Esophagus muscularis mucosa (tissue), 4 donors: ENCODE results near the gene PTTG1IP. TPM values are rescaled to one million over a fixed set of nuclear protein-coding genes. Genes with fewer than 3 reads are reported as not detected.

Experiments
- DNase-seq: peaks from one replicate; pipeline ENCODE4 v3.0.0-alpha.2; 2017; ENCODE audit errors: extremely low spot score
- H3K27ac ChIP-seq, 4 donors: fragments of 200-600 bp; sonication (generic); replicated peaks in 1 of 4; 1 replicate in 3 of 4; 2 replicates in 1 of 4; pipeline ENCODE4 v1.5.1; 2016 to 2019; ENCODE audit warnings: mild to moderate bottlenecking in 1 of 4
- H3K27me3 ChIP-seq, 4 donors: fragments of 200-600 bp; sonication (generic); one replicate each; pipeline versions ENCODE4 v1.5.1 to v1.6.0; 2016 to 2019
- H3K36me3 ChIP-seq, 4 donors: fragments of 200-600 bp; sonication (generic); one replicate each; pipeline ENCODE4 v1.5.1; 2016 to 2019
- H3K4me1 ChIP-seq, 4 donors: fragments of 200-600 bp; sonication (generic); one replicate each; pipeline ENCODE4 v1.5.1; 2016 to 2019
- H3K4me3 ChIP-seq, 4 donors: fragments of 200-600 bp; sonication (generic); 1 replicate in 2 of 4; 2 replicates in 2 of 4; pipeline ENCODE4 v1.5.1; 2016 to 2019; ENCODE audit warnings: mild to moderate bottlenecking in 4 of 4, moderate library complexity in 1 of 4
- H3K9me3 ChIP-seq, 4 donors: fragments of 200-600 bp; sonication (generic); 1 replicate in 3 of 4; 2 replicates in 1 of 4; pipeline ENCODE4 v1.5.1; 2016 to 2019
- CTCF ChIP-seq, 3 experiments: fragments of 200-600 bp in 2 of 3; fragments of 450-650 bp in 1 of 3; sonication (generic) in 2 of 3; IDR thresholded peaks; one replicate each; pipeline ENCODE4 v1.5.1; 2017 to 2019; ENCODE audit warnings: antibody characterized with exemption in 3 of 3, mild to moderate bottlenecking in 2 of 3, moderate library complexity in 1 of 3
- EP300 ChIP-seq: sonication (generic); formaldehyde crosslinking; IDR thresholded peaks from one replicate; pipeline ENCODE4 v1.6.1; 2017; ENCODE audit warnings: antibody characterized with exemption
- POLR2A ChIP-seq: fragments of 450-650 bp; IDR thresholded peaks from one replicate; pipeline ENCODE4 v1.6.1; 2017; ENCODE audit warnings: antibody characterized with exemption, moderate library complexity, mild to moderate bottlenecking, low read depth
- POLR2AphosphoS5 ChIP-seq, 2 donors: sonication (generic); formaldehyde crosslinking; IDR thresholded peaks; one replicate each; pipeline ENCODE4 v1.6.1; 2017; ENCODE audit warnings: antibody characterized with exemption in 2 of 2
- WGBS: methylation state at CpG from one replicate; pipeline ENCODE4 v1.1.5; 2018; 5-methylcytosine and 5-hydroxymethylcytosine counted together
- intact Hi-C: fragments of 100-400 bp; cut with DNase I; formaldehyde crosslinking; loops from one replicate; pipeline ENCODE4 v1.15.1; 2023
- total RNA-seq, 4 donors: library from RNA; depleted of rRNA; stranded (reverse); fragments of >200 nt; gene quantifications; one replicate each; pipeline versions ENCODE4 v1.1.0 to v1.2.1, GENCODE V29; 2016

Gene PTTG1IP
- total RNA-seq, 4 donors from 2014 or later, result 222 to 382 (median 302) TPM

- intact Hi-C loops, result no loop called here
- no peaks in the 10 kb centered on the region for H3K27me3 ChIP-seq
- H3K36me3 ChIP-seq, result peaks cover 0 to 10% (median 0%) of the 10 kb centered on the region in 4 donors
- no peak overlapping the region for H3K4me3 ChIP-seq
- H3K9me3 ChIP-seq, result no peaks in the 10 kb centered on the region
- 88% methylated on average over 14 of the region's 22 CpGs for WGBS
- peak overlapping the region in 1 of 4 donors; percentile 88 for H3K27ac ChIP-seq
- TF ChIP-seq POLR2AphosphoS5 (IDR thresholded peaks at IDR 0.05) (no peak), POLR2A (no peak), EP300 (no peak)
- no peak for DNase-seq
- H3K4me1 ChIP-seq, result peaks cover 10 to 52% (median 36%) of the 10 kb centered on the region in 4 donors
Observed at GRCh38 chr21:44905016-44905727, 31.7 kb upstream of the PTTG1IP start.

GRCh38 chr21:44904141-44904923 is 30.8 kb upstream of the PTTG1IP start:
- DNase-seq, result no peak
- Histone ChIP-seq H3K4me1 (peaks cover 10 to 45% (median 29%) of the 10 kb centered on the region in 4 donors), H3K27me3 (no peaks in the 10 kb centered on the region), H3K9me3 (no peaks in the 10 kb centered on the region), H3K27ac (no peak overlapping the region), H3K4me3 (no peak overlapping the region), H3K36me3 (peaks cover 0 to 11% (median 0%) of the 10 kb centered on the region in 4 donors)
- WGBS, result 92% methylated on average over 14 of the region's 14 CpGs
- intact Hi-C loops, result no loop called here
- TF ChIP-seq POLR2A (no peak), CTCF (IDR thresholded peaks at IDR 0.05) (no peak), POLR2AphosphoS5 (IDR thresholded peaks at IDR 0.05) (no peak), EP300 (no peak)

- Histone ChIP-seq H3K27ac (no peak overlapping the region), H3K36me3 (peaks cover 0 to 17% (median 0%) of the 10 kb centered on the region in 4 donors), H3K4me3 (no peak overlapping the region), H3K9me3 (no peaks in the 10 kb centered on the region), H3K4me1 (peaks cover 8 to 38% (median 23%) of the 10 kb centered on the region in 4 donors), H3K27me3 (no peaks in the 10 kb centered on the region)
- DNase-seq, result no peak
- WGBS, result 93% methylated on average over 12 of the region's 22 CpGs
- TF ChIP-seq POLR2AphosphoS5 (IDR thresholded peaks at IDR 0.05), result no peak
- no peak for TF ChIP-seq EP300
- no peak for TF ChIP-seq CTCF (IDR thresholded peaks at IDR 0.05)
- no peak for TF ChIP-seq POLR2A
- intact Hi-C loops, result no loop called here
Observed at GRCh38 chr21:44903689-44904088, 30.2 kb upstream of the PTTG1IP start.

GRCh38 chr21:44903050-44903685 is 29.7 kb upstream of the PTTG1IP start:
- intact Hi-C loops, result no loop called here
- TF ChIP-seq EP300, result no peak
- no peak for TF ChIP-seq CTCF (IDR thresholded peaks at IDR 0.05)
- no peak for TF ChIP-seq POLR2AphosphoS5 (IDR thresholded peaks at IDR 0.05)
- TF ChIP-seq POLR2A, result no peak
- no peak for DNase-seq
- H3K36me3 ChIP-seq, result peaks cover 0 to 17% (median 0%) of the 10 kb centered on the region in 4 donors
- H3K4me3 ChIP-seq, result no peak overlapping the region
- H3K9me3 ChIP-seq, result no peaks in the 10 kb centered on the region
- H3K27me3 ChIP-seq, result no peaks in the 10 kb centered on the region
- WGBS, result 76% methylated on average over 9 of the region's 18 CpGs
- H3K27ac ChIP-seq, result no peak overlapping the region
- H3K4me1 ChIP-seq, result peaks cover 6 to 33% (median 18%) of the 10 kb centered on the region in 4 donors
